Limb (tissue), 2 donors: ENCODE data around the gene SMO.
"Not testable (repeated sequence)": the region's sequence is repeated elsewhere in the genome, so short reads cannot be mapped to it uniquely, and the experiment has no call there.

Experiments used
- DNase-seq, 2 donors: peaks; one replicate each; pipeline ENCODE4 v3.0.0-alpha.2; 2016; ENCODE audit errors: extremely low spot score in 2 of 2

Gene SMO

DNA sequence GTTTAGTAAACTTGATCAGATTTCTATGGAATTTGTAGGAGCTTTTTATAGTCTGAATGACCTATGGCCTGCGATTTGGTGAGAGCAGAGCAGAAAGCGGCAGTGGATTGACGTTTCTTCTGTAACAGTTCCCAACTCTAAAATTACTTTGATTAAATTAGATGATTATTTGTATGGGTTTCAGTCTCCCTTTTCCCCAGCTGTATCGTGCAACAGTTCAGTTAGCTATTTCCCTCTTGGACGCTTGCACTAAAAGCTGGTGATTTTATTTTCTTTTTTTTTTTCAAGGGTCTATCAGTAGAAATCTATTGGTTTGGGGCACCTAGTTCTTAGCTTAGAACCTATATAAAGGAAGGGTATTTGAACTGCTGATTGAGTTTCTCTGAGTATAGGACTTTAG is 43.2 kb downstream of the SMO start:
- DNase-seq = no peak

DNA sequence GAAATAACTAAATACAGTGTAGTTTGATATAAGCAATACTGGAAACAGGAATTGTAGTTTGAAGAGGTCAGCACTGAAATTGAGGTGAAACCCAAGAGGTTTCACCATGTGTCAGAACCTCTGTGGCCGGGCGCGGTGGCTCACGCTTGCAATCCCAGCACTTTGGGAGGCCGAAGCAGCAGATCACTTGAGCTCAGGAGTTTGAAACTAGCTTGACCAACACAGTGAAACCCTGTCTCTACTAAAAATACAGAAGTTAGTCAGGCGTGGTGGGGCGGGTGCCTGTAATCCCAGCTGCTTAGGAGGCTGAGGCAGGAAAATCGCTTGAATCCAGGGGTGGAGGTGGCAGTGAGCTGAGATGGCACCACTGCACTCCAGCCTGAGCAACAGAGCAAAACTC is 50.1 kb downstream of the SMO start:
- DNase-seq = no peak

DNA sequence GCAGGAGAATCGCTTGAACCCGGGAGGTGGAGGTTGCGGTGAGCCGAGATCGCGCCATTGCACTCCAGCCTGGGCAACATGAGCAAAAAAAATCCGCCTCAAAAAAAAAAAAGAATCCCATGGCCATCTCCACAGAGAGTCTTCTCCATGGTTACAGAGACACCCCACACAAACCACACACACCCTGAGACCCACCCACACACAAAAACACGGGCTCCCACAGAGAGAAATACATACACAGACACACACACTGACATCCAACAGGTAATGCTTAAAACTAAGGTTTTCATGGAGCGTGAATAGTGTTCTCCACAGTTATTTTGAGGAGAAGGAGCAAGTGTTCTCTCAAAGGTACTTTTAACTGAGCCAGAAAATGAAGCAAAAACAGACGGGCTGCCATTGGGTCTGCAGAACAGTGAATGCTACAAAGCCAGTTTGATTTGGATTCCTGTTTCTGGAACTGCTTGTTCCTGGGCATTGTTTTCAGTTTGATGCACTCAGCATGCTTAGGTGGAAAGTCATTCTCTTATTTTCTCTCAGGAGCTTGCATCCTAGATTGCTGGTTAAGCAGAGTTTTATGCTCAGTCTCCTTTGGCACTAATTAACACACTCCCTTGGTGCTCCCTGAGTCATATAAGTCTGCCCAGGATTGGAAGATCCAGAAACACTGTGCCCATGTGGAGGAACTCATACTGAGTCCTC is 51.8 kb downstream of the SMO start:
- no peak for DNase-seq

DNA sequence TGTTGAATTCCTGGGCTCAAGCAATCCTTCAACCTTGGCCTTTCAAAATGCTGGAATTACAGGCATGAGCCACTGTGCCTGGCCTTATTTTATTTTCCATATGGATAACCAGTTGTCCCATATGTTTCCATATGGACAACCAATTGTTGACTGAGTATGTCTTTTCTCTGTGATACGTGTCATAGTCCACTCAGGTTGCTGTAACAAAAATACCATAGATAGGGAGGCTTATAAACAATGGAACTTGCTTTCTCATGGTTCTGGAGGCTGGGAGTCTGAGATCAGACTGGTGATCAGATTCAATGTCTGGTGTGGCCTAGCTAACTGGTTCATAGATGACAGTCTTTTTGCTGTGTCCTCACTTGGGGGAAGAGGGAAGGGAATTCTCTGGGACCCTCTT is 55.8 kb downstream of the SMO start:
- no peak for DNase-seq

GRCh38 chr7:129245533-129245932 is 57.1 kb downstream of the SMO start:
- DNase-seq = no peak

GRCh38 chr7:129247087-129247486 is 58.7 kb downstream of the SMO start:
- DNase-seq = no peak

GRCh38 chr7:129252128-129252527 is 63.7 kb downstream of the SMO start:
- no peak for DNase-seq

DNA sequence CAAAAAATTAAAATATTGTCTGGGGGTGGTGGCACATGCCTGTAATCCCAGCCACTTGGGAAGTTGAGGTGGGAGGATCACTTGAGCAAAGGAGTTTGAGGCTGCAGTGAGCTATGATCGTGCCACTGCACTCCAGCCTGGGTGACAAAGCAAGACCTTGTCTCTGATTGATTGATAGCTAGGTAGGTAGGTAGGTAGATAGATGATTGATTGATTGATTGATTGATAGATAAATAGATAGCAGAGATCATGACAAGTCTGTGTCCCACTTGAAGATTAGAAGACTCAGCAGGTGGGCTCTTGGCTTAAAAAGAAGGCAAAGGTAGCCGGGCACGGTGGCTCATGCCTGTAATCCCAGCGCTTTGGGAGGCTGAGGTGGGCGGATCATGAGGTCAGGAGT is 64.2 kb downstream of the SMO start:
- DNase-seq = not testable (repeated sequence)

DNA sequence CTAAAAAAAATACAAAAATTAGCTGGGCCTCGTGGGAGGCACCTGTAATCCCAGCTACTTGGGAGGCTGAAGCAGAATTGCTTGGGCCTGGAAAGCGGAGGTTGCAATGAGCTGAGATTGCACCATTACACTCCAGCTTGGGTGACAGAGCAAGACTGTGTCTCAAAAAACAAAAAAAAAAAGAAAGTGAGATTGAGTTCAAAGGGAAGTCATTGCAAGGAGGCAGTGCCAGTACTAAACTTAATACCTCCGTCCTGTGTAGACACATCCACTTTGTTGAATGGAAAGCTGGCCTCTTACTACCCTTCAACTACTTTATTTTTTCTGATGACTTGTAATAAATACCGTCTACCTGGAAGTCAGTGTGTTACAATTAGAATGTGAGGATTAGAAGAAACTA is 67.4 kb downstream of the SMO start:
- DNase-seq = no peak

DNA sequence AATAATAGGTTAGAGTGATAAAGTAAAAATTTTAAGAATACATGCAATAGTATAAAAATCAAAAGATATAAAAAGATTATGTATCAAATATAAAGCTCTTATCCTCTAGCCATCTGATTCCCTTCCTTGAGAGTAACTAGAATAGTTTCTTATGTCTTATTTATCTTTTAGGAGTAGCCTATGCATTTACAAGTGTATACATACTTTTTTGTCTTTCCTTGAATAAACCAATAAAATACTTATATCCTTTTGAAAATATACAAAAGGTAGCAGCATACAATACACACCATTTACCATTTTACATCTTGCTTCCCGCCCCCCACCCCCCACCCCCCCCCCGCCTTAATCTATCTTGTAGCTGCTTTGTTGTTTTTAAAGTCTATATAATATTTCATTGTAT is 67.8 kb downstream of the SMO start:
- no peak for DNase-seq

GRCh38 chr7:129257168-129257567 is 68.7 kb downstream of the SMO start:
- no peak for DNase-seq

- no peak for DNase-seq
Measured at GRCh38 chr7:129258649-129259389, 70.4 kb downstream of the SMO start.

DNA sequence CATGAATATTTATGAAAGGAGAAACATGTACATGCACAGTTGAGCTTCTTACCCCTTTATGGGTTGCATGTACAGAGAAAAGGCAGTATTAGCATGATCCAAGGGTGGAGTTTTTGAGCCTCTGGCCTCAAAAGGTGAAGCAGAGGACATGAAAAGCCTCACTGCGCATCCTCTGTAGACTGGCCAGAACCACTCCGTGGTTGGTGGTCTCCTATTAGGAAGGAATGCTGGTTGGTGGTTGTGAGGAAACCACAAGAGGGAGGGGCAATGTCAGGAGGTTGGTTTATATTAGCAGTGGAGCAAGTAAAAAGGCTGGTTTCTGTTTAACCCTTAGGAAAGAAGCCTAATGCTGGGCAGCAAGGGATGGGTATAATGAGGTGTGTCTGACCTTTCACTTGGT is 73.9 kb downstream of the SMO start:
- no peak for DNase-seq
